Activated CD8-positive, alpha-beta memory T cell treated with anti-CD3 and anti-CD28 coated beads for 24 hours (primary cell): ENCODE results near the gene NFAM1.

ENCODE experiments used
- DNase-seq: peaks from one replicate; pipeline ENCODE4 v3.0.0-alpha.2; 2020

The NFAM1 gene

GRCh38 chr22:42439021-42439567, 6.9 kb upstream of the NFAM1 start:
- no peak for DNase-seq

DNA sequence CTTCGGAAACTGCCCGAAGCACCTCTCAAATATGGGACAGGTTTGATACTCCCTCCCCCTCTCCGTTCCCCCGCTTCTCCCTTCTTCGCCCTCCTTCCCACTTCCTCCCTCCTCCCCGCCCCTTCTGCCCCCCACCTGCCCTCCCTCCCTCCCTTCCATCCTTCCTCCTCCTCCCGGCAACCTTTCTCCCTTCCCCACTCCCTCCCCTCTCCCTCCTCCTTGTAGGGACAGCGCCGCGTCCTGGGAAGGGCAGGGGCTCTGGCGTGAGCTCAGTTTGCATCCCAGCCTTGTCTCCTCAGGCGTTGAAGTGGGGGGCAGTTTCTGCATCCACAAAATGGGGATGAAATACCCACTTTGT, 6.1 kb upstream of the NFAM1 start:
- DNase-seq, result no peak

DNA sequence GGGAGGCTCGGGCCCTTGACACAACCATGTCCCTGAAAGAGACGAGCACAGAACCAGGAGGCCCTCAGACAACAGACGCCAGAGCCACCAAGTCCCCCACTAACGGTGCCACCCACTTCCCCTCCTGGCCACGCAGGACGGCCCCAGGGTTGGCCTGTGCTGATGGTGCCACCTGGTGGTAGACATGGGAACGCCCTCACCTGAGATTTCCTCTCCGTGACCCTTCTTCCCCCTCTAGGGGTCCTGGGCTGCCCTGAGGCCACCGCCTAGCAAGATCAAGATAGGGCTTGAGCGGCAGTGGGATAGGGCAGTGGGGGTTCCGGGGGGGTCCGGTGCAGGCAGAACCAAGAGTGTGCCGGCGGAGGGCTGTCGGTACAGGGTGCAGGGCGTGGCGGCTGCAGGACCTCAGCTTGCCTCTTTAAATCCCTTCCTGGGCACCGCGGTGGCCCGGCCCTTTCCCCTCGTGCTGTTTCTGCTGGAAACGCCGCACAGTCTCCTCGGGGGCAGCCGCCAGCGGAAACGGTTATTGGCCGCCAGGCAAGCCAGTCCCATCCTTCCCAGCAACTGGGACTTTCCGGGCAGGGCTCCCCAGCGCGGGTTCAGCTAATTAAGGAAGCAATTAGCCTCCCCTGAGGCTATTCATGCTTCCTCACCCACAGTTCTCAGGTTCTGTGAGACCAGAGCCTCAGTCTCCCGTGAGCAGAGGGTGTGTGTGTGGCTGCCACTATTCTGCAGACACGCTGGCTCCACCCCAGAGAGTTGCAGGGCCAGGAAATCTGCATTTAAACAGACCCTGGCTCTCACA, 5.5 kb upstream of the NFAM1 start:
- DNase-seq, result peak; percentile 95

DNA sequence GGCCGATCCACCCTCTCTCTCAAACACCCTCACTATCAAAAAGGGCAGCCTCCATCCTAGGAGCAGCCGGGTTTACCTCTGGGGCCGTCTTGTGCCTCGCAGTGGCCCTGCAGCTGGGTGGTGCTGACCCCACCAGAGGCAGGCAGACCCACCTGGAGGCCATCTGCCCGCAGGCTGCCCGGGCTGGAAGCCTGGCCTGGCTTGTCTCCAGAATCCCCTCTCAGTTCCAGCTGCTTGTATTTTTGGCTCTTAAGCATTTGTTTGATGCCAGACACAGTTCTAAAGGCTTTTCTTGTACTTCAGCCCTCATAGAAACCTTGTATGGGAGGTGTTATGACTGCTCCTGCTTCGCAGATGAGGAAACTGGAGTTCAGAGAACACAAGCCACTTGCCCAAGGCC, 4.2 kb upstream of the NFAM1 start:
- no peak for DNase-seq

- no peak for DNase-seq
Measured at GRCh38 chr22:42434748-42435425, 2.7 kb upstream of the NFAM1 start.

GRCh38 chr22:42433754-42434682, 1.8 kb upstream of the NFAM1 start:
- DNase-seq, result no peak

DNA sequence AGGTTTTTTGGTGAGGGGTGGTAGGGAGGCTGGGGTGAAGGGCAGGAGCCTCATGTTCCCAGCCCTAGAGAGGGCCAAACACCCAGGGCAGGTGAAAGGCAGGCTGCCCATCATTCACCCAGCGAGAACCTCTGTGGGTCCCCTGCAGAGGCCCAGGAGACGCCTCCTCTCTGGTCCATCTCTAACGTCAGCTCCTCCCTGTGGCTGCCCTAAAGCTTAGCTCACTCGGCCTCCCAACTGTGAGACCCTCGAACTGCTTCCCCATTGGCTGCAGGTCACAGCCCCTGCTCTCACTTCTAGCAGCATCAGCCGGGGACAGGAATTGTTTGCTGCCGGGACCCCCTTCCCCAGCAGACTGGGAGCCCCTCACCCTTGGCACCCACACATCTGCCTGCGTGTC, 615 bp upstream of the NFAM1 start:
- no peak for DNase-seq

GRCh38 chr22:42431401-42432019, 693 bp downstream of the NFAM1 start:
- no peak for DNase-seq

- no peak for DNase-seq
Measured at GRCh38 chr22:42430528-42431125, 1.6 kb downstream of the NFAM1 start.

DNA sequence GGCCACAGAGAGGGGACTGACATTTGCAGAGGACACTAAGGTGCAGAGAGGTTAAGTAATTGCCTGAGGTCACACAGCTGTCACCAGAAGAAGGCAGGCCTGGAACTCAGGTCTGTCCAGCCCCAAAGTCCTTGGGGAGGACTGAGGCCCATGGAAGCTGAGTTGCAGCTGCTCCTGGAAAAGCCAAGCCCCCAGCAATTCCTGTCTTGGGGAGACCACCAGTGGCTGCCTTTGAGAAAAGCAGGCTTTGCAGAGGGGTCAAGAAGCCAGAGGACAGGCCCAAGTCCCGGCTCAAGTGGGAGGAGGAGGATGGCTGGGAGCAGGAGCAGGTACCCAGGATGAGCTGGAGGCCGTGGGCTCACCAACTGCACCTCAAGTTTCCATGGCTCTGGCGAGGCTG, 3.4 kb downstream of the NFAM1 start:
- DNase-seq, result no peak

DNA sequence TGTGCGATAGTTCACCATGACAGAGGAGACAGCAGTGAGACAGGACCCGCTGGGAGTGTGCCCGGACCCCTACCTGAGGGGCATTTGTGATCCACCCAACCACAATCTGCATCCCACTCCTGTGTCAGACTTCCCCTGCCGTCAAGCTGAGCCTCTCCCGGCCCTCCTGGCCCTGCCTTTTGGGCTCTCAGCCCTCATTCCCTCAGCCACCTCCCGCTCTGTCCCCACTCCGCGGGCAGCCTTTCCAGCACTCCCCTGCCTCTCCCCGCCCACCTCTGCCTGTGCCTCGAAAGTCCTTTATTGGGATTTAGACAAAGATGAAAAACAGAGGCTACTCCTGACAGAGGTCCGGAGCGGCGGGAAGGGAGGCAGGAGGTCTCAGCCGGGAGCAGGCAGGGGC, 4.2 kb downstream of the NFAM1 start:
- DNase-seq, result no peak

GRCh38 chr22:42427167-42427566, 5.0 kb downstream of the NFAM1 start:
- DNase-seq, result no peak

GRCh38 chr22:42425989-42426355, 6.2 kb downstream of the NFAM1 start:
- no peak for DNase-seq

- no peak for DNase-seq
Measured at GRCh38 chr22:42425337-42425988, 6.7 kb downstream of the NFAM1 start.

DNA sequence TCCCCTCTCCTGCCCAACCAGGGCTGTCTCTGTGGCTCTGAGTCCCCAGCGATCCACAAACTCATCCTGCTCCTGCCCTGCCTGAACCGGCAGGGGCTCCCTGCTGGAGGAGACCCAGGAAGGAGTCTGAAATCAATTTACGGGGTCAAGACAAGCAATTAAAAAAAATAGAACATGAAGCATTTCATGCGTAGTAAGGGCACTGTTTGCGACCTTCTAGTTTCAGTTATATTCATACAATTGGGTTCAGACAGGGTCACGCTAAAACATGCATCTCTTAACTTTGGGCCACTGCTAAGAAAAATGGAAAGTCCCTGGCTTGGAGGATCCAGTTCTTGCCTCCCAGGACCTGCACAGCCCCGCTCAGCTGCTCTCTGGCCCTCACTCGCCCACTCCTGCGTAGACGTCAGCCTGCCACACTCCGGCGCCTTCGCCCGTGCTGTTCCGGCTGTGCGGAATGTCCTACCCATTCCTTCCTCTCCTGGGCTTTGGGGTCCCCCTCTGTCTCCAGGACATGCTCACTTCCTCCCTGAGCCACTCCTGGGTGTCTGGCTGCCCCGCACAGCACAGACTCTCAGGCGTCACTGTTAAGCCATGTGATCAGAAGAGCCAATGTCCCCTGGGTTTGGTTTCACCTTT, 12.8 kb downstream of the NFAM1 start:
- no peak for DNase-seq

- no peak for DNase-seq
Measured at GRCh38 chr22:42418811-42419242, 13.4 kb downstream of the NFAM1 start.

- DNase-seq, result no peak
Measured at GRCh38 chr22:42417645-42418305, 14.4 kb downstream of the NFAM1 start.

DNA sequence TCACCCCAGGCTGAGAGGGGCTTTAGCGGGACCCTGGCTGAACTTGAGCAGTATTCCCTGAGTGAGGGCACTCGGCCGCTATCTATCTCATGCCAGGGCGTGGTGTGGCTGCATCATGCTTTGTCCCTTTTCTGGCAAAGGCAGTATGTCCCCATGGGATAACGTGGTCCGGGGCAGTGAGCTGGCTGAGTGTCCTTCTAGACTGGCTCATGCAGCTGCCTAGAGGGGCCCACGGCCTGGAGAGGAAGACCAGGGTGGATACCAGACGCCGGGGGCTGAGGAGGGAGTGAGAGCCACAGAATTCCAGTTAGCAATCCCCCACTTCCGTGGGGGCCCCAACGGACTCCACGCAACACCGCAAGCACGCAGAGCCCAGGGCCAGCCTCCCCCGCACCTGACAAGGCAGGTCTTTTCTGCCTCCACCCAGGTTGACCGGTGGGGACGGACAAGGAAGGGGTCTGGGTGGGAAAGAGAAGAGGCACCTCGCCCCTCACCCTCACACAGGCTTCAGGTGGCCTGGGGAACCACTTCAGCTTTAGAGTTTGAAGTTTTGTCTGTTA, 15.5 kb downstream of the NFAM1 start:
- DNase-seq, result no peak

DNA sequence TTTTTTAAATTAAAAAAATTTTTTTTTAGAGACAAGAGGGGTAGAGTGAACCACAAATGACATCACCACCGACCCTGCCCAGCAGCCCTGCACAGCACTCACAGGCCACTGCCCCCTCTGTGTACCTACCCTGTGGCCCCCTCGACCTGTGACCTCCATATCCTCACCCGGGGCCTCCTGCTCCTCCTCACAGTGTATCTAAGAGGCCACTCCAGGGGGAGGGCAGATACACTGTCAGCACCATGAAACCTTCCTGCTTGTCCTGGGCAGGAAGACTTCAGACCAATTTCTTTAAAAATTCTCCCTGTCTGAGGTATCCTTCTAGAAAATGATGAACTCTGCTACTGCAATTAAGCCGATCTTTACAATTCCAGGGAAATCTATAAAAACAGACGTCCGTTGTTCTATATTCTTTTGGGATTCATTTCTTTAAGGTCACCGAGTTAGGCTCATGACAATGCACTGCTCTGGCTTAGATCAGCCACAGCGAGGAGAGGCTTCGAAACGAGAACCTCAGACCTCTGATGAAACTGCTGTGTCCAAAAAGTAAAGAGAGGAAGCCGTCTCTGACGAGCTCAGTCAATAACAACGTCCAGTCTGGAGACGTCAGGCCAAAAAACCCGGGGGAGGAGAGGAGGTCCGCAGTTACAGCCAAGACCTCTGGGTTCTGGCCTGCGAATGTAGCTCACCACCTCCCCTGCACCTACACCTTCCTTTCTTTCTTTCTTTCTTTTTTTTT, 17.5 kb downstream of the NFAM1 start:
- DNase-seq, result no peak

DNA sequence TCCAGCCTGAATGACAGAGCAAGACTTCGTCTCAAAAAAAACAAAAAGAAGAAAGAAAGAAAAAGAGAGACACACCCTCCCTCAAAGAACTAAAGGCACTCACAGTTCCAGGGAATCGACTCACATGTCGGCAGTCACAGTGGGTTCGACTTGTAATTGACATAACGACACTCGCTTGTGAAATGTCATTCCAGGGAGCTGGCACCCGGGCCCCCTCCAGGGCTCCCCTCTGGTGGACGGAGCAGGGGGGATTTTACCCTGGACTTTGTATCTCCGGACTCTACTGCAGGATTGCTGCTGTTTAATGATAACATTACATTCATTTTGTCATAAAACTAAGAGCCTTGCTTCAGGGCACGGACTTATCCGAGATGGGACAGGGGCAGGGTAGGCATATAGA, 18.2 kb downstream of the NFAM1 start:
- no peak for DNase-seq
